HepG2 (cell line): ENCODE results near the gene IRAK2. TPM values are rescaled to one million over a fixed set of nuclear protein-coding genes. Genes with fewer than 3 reads are reported as not detected.

Experiments used
- ATF7-NPFF ChIP-seq: sonication (generic); formaldehyde crosslinking; IDR thresholded peaks from 2 replicates; pipeline ENCODE4 v1.8.1; 2023; ENCODE audit warnings: mild to moderate bottlenecking, low read depth, missing genetic modification reagents, moderate library complexity
- ATM ChIP-seq: fragments of 450-650 bp; IDR thresholded peaks from 2 replicates; pipeline ENCODE4 v1.7.1; 2017; ENCODE audit warnings: mild to moderate bottlenecking, borderline replicate concordance
- CHCHD3 ChIP-seq: sonication (generic); formaldehyde crosslinking; IDR thresholded peaks from 2 replicates; pipeline ENCODE4 v1.8.0; 2022; ENCODE audit warnings: mild to moderate bottlenecking, missing genetic modification reagents, moderate library complexity
- E2F1 ChIP-seq: sonication (generic); formaldehyde crosslinking; IDR thresholded peaks from 2 replicates; pipeline ENCODE4 v1.5.0; 2020; ENCODE audit warnings: missing genetic modification reagents
- ESRRA ChIP-seq: sonication (generic); formaldehyde crosslinking; IDR thresholded peaks from 2 replicates; pipeline ENCODE4 v1.5.1; 2020; ENCODE audit warnings: mild to moderate bottlenecking, low read depth, missing genetic modification reagents
- POLR2AphosphoS5 ChIP-seq: IDR thresholded peaks from 2 replicates; pipeline ENCODE4 v1.6.1; 2012; ENCODE audit warnings: low read depth, low read length
- SP2 ChIP-seq: sonication (generic); formaldehyde crosslinking; IDR thresholded peaks from 2 replicates; pipeline ENCODE4 v1.5.1; 2020; ENCODE audit warnings: mild to moderate bottlenecking, missing genetic modification reagents
- SRSF9 ChIP-seq: fragments of 200-400 bp; formaldehyde crosslinking; IDR thresholded peaks from 2 replicates; pipeline ENCODE4 v1.6.1; 2018; ENCODE audit warnings: borderline replicate concordance, mild to moderate bottlenecking, low read depth, low read length; ENCODE audit not compliant: insufficient read depth, poor library complexity, severe bottlenecking
- TRIM22 ChIP-seq: fragments of 450-650 bp; IDR thresholded peaks from 2 replicates; pipeline ENCODE4 v1.6.1; 2017
- ZNF234 ChIP-seq: sonication (generic); formaldehyde crosslinking; conservative IDR thresholded peaks from 2 replicates; pipeline ENCODE4 v1.5.1; 2020; ENCODE audit warnings: mild to moderate bottlenecking, missing genetic modification reagents
- ZNF33B ChIP-seq: sonication (generic); formaldehyde crosslinking; IDR thresholded peaks from 2 replicates; pipeline ENCODE4 v1.5.1; 2020; ENCODE audit warnings: mild to moderate bottlenecking, missing genetic modification reagents
- ZNF367 ChIP-seq: sonication (generic); formaldehyde crosslinking; IDR thresholded peaks from 2 replicates; pipeline ENCODE4 v1.4.0; 2020; ENCODE audit warnings: missing genetic modification reagents, borderline replicate concordance
- ZNF446 ChIP-seq: sonication (generic); formaldehyde crosslinking; IDR thresholded peaks from 2 replicates; pipeline ENCODE4 v1.5.0; 2020; ENCODE audit warnings: mild to moderate bottlenecking, missing genetic modification reagents
- ZNF513 ChIP-seq: sonication (generic); formaldehyde crosslinking; conservative IDR thresholded peaks from 2 replicates; pipeline ENCODE4 v1.5.0; 2020; ENCODE audit warnings: missing genetic modification reagents
- ZNF552 ChIP-seq: sonication (generic); formaldehyde crosslinking; IDR thresholded peaks from 2 replicates; pipeline ENCODE4 v1.9.0; 2022; ENCODE audit warnings: missing genetic modification reagents, mild to moderate bottlenecking, borderline replicate concordance
- polyA plus RNA-seq, 8 experiments: library from polyadenylated mRNA; depleted of rRNA in 3 of 8; stranded (reverse) in 7 of 8; unstranded in 1 of 8; fragments of >200 nt; fragmentation: Illumina TruSeq in 4 of 8; extraction: Trizol in 4 of 8; gene quantifications; 2 replicates each; pipeline versions ENCODE4 v1.2.1 to v1.2.3, GENCODE V29; 2011 to 2016; ENCODE audit warnings: low read depth in 4 of 8, missing spikeins in 1 of 8, mixed read lengths in 1 of 8; ENCODE audit not compliant: insufficient read depth in 1 of 8
- total RNA-seq, 5 experiments: library from RNA; depleted of rRNA; stranded (reverse); fragments of >200 nt; fragmentation: Illumina TruSeq; extraction: Trizol; gene quantifications; 2 replicates each; pipeline ENCODE4 v1.2.3, GENCODE V29; 2016; ENCODE audit warnings: low read depth in 1 of 5
- TF ChIP-seq, protein P1 (sequence below): IDR thresholded peaks from 2 replicates; pipeline ENCODE4 v1.6.1; 2012; ENCODE audit warnings: inconsistent platforms
- TF ChIP-seq, protein P2 (sequence below): sonication (generic); IDR thresholded peaks from 2 replicates; pipeline ENCODE4 v1.6.1; 2016; ENCODE audit warnings: low read depth, borderline replicate concordance
- TF ChIP-seq, protein P3 (sequence below): sonication (generic); formaldehyde crosslinking; IDR thresholded peaks from 2 replicates; pipeline ENCODE4 v1.5.0; 2020; ENCODE audit warnings: mild to moderate bottlenecking, low read depth, missing genetic modification reagents, borderline replicate concordance

The IRAK2 gene
- total and polyA plus RNA-seq, 2 of the 13 experiments (the other 11 are each of a cell fraction or from before 2014, with no cell fraction given) = 13.1 to 23.3 TPM

- TF ChIP-seq TRIM22 (no peak), ZNF234 (CRISPR knock-in tag) (no peak), ZNF367 (CRISPR knock-in tag) (no peak), ZNF446 (CRISPR knock-in tag) (no peak; the same call in 1 of the 2 replicates), E2F1 (CRISPR knock-in tag) (no peak), ZNF513 (CRISPR knock-in tag) (no peak), ATF7-NPFF (CRISPR knock-in tag) (no peak), SRSF9 (no peak), CHCHD3 (CRISPR knock-in tag) (no peak; the same call in 1 of the 2 replicates), ZNF33B (CRISPR knock-in tag) (no peak), POLR2AphosphoS5 (peak; percentile 81), SP2 (CRISPR knock-in tag) (no peak), ESRRA (CRISPR knock-in tag) (peak; percentile 34; the same call in 1 of the 2 replicates), ATM (no peak), ZNF552 (CRISPR knock-in tag) (0 out of 2 replicates have a peak, but pooled peaks have one; percentile 65)
- TF ChIP-seq, protein P1, sequence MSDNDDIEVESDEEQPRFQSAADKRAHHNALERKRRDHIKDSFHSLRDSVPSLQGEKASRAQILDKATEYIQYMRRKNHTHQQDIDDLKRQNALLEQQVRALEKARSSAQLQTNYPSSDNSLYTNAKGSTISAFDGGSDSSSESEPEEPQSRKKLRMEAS = peak; percentile 75
- TF ChIP-seq, protein P2, sequence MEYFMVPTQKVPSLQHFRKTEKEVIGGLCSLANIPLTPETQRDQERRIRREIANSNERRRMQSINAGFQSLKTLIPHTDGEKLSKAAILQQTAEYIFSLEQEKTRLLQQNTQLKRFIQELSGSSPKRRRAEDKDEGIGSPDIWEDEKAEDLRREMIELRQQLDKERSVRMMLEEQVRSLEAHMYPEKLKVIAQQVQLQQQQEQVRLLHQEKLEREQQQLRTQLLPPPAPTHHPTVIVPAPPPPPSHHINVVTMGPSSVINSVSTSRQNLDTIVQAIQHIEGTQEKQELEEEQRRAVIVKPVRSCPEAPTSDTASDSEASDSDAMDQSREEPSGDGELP = no peak; the same call in 1 of the 2 replicates
- TF ChIP-seq, protein P3, sequence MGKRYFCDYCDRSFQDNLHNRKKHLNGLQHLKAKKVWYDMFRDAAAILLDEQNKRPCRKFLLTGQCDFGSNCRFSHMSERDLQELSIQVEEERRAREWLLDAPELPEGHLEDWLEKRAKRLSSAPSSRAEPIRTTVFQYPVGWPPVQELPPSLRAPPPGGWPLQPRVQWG = no peak
Measured at GRCh38 chr3:10164546-10165393, at the start of gene IRAK2 (continued).
